Measurements from ENCODE around the gene NGRN. TPM values are rescaled to one million over a fixed set of nuclear protein-coding genes. Genes with fewer than 3 reads are reported as not detected.

The NGRN gene
- total RNA-seq, 1 experiment from 2014 or later = 135 TPM

DNA sequence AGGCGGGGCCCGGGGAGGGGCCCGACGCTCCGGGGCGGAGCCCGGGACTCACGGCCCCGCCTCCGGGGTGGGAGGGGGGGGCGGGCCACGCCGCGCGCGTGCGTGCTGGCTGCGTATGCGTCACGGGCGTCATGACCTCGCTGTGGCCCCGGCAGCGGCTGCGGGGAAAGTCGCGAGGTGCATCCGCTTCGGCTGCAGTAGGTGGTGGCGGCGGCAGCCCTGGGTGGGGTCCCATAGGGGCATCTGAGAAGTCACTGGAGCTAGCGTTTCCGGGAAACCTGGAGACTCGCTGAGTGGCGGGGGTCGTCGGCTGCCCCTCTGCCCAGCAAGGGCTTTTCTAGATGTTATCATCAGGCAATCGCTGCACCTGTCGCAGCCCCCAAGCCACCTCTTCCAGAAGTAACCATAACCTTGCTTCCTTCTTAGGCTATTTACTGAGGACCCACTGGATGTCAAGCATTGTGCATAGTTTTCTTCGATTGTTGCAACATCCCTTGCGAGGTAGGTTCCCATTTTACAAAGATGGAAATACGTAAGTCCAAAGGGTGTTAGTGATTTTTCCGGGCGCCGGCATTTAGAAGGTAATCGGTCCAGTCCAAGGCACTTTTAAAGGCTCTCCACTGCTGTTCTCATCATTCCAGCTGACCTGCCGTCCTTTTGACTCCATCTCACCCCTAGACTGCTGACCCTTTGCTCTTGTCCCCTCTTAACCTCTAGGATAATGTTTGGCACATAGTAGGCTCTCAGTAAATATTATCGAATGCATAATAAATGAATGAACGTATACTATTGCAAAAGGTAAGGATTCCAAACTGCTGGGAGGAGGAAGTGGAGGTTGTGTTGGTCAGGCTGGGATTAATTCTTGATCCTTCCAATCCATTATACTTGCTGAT lies 31.1 kb upstream of the NGRN start, which contains the start of gene GDPGP1:
Gene GDPGP1, plus strand, starts transcription at position 114 of the 893 bp plus-strand sequence. CDS start 6,700 bp downstream, outside the sequence.
- Histone ChIP-seq H3K9me3 (ENCODE audit: low read depth, low read length, poor library complexity, severe bottlenecking) (no peaks in the 10 kb centered on the region), H3K27ac (ENCODE audit: low read depth, low read length, poor library complexity, severe bottlenecking) (peak within 1 kb of the TSS; percentile 66), H3K36me3 (ENCODE audit: insufficient read depth, low read length, poor library complexity, severe bottlenecking) (peaks cover 10% of the 10 kb centered on the region), H3K4me3 (ENCODE audit: low read depth, low read length, poor library complexity, severe bottlenecking) (peak within 1 kb of the TSS; percentile 58), H3K4me1 (ENCODE audit: insufficient read depth, low read length, poor library complexity, severe bottlenecking) (peaks cover 5% of the 10 kb centered on the region), H3K27me3 (replicated peaks; ENCODE audit: insufficient read depth, low read depth, low read length, poor library complexity) (no peaks in the 10 kb centered on the region)
- no peak for TF ChIP-seq EZH2 (IDR thresholded peaks at IDR 0.05; ENCODE audit: borderline replicate concordance, low read depth, low read length, poor library complexity, severe bottlenecking)
- TF ChIP-seq, protein P1, sequence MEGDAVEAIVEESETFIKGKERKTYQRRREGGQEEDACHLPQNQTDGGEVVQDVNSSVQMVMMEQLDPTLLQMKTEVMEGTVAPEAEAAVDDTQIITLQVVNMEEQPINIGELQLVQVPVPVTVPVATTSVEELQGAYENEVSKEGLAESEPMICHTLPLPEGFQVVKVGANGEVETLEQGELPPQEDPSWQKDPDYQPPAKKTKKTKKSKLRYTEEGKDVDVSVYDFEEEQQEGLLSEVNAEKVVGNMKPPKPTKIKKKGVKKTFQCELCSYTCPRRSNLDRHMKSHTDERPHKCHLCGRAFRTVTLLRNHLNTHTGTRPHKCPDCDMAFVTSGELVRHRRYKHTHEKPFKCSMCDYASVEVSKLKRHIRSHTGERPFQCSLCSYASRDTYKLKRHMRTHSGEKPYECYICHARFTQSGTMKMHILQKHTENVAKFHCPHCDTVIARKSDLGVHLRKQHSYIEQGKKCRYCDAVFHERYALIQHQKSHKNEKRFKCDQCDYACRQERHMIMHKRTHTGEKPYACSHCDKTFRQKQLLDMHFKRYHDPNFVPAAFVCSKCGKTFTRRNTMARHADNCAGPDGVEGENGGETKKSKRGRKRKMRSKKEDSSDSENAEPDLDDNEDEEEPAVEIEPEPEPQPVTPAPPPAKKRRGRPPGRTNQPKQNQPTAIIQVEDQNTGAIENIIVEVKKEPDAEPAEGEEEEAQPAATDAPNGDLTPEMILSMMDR (conservative IDR thresholded peaks at IDR 0.05; ENCODE audit: low read depth, low read length) = no peak
- POLR2A ChIA-PET (ENCODE audit: low non-redundant PET) = no interaction called here
- CTCF ChIA-PET = interaction anchor here (0.6 to 0.9 kb wide), 4 partner anchors 147 to 642 kb away, joined by 3 to 4 read pairs (median 4); no protein-coding TSS in a partner anchor
- DNase-seq (ENCODE audit: low spot score) = peak; percentile 39
- TSS peak; percentile 56 for BruUV-seq (replicated peaks)
- intact Hi-C loops (cut with micrococcal nuclease; ENCODE audit: unreplicated experiment) = loop anchor here (1.0 kb wide), 1 partner anchor 31 kb away; the partner anchor contains the start of gene NGRN

DNA sequence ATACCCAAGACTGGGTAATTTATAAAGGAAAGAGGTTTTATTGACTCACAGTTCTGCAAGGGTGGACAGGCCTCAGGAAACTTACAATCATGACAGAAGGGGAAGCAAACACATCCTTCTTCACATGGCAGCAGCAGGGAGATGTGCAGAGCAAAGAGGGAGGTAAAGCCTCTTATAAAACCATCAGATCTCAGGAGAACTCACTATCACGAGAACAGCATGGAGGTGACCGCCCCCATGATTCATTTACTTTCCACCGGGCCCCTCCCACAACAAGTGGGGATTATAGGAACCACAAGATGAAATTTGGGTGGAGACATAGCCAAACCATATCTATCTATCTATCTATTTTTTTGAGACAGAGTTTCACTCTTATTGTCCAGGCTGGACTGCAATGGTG lies 26.1 kb upstream of the NGRN start:
- Histone ChIP-seq H3K27me3 (replicated peaks; ENCODE audit: insufficient read depth, low read depth, low read length, poor library complexity) (no peaks in the 10 kb centered on the region), H3K36me3 (ENCODE audit: insufficient read depth, low read length, poor library complexity, severe bottlenecking) (no peaks in the 10 kb centered on the region), H3K9me3 (ENCODE audit: low read depth, low read length, poor library complexity, severe bottlenecking) (no peaks in the 10 kb centered on the region), H3K4me3 (ENCODE audit: low read depth, low read length, poor library complexity, severe bottlenecking) (no peak overlapping the region), H3K4me1 (ENCODE audit: insufficient read depth, low read length, poor library complexity, severe bottlenecking) (peaks cover 4% of the 10 kb centered on the region), H3K27ac (ENCODE audit: low read depth, low read length, poor library complexity, severe bottlenecking) (no peak overlapping the region)
- no peak for DNase-seq (ENCODE audit: low spot score)
- BruUV-seq (replicated peaks) = no TSS peak
- TF ChIP-seq, protein P1 (conservative IDR thresholded peaks at IDR 0.05; ENCODE audit: low read depth, low read length) = no peak
- TF ChIP-seq EZH2 (IDR thresholded peaks at IDR 0.05; ENCODE audit: borderline replicate concordance, low read depth, low read length, poor library complexity, severe bottlenecking) = no peak
- CTCF ChIA-PET = no interaction called here
- POLR2A ChIA-PET (ENCODE audit: low non-redundant PET) = no interaction called here
- intact Hi-C loops (cut with micrococcal nuclease; ENCODE audit: unreplicated experiment) = no loop called here

DNA sequence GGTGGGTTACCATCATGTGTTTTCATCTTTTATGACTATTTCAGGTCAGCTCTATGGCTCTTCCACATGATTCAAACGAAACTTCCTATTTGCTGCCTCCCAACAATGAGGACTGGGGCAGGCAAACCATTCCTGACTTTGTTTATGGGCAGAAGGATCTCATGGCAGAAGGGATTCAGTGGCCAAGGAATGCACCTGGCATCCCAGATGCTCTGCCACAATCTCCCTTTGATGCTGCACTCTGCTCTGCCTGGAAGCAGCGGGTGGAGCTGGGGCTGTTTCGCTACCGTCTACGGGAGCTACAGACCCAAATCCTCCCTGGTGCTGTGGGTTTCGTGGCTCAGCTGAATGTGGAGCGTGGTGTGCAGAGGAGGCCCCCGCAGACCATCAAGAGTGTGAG lies 24.6 kb upstream of the NGRN start:
- Histone ChIP-seq H3K27ac (ENCODE audit: low read depth, low read length, poor library complexity, severe bottlenecking) (no peak overlapping the region), H3K27me3 (replicated peaks; ENCODE audit: insufficient read depth, low read depth, low read length, poor library complexity) (no peaks in the 10 kb centered on the region), H3K4me1 (ENCODE audit: insufficient read depth, low read length, poor library complexity, severe bottlenecking) (no peaks in the 10 kb centered on the region), H3K36me3 (ENCODE audit: insufficient read depth, low read length, poor library complexity, severe bottlenecking) (no peaks in the 10 kb centered on the region), H3K9me3 (ENCODE audit: low read depth, low read length, poor library complexity, severe bottlenecking) (no peaks in the 10 kb centered on the region), H3K4me3 (ENCODE audit: low read depth, low read length, poor library complexity, severe bottlenecking) (no peak overlapping the region)
- DNase-seq (ENCODE audit: low spot score) = no peak
- ChIA-PET POLR2A (ENCODE audit: low non-redundant PET) (no interaction called here), CTCF (no interaction called here)
- BruUV-seq (replicated peaks) = no TSS peak
- TF ChIP-seq EZH2 (IDR thresholded peaks at IDR 0.05; ENCODE audit: borderline replicate concordance, low read depth, low read length, poor library complexity, severe bottlenecking) = no peak
- TF ChIP-seq, protein P1 (conservative IDR thresholded peaks at IDR 0.05; ENCODE audit: low read depth, low read length) = no peak
- intact Hi-C loops (cut with micrococcal nuclease; ENCODE audit: unreplicated experiment) = no loop called here

Data from A673 (cell line).